ENCODE results near the gene CYP2A6. TPM values are rescaled to one million over a fixed set of nuclear protein-coding genes. Genes with fewer than 3 reads are reported as not detected.
"Not testable (repeated sequence)": the region's sequence is repeated elsewhere in the genome, so short reads cannot be mapped to it uniquely, and the experiment has no call there.

The CYP2A6 gene
- polyA plus RNA-seq, 3 donors, result 0.18 to 0.24 TPM; not detected in 1

- DNase-seq (ENCODE audit: extremely low read depth in 1 of 11, low read depth in 9 of 11, low spot score in 4 of 11), result no peak
Observed at GRCh38 chr19:40858109-40858508, 7.9 kb upstream of the CYP2A6 start.

- not testable (repeated sequence) for DNase-seq (ENCODE audit: extremely low read depth in 1 of 11, low read depth in 9 of 11, low spot score in 4 of 11)
Observed at GRCh38 chr19:40852467-40853152, 2.4 kb upstream of the CYP2A6 start.

- not testable (repeated sequence) for DNase-seq (ENCODE audit: extremely low read depth in 1 of 11, low read depth in 9 of 11, low spot score in 4 of 11)
Observed at GRCh38 chr19:40846722-40847121, 3.5 kb downstream of the CYP2A6 start.

GRCh38 chr19:40843653-40844052, 6.6 kb downstream of the CYP2A6 start:
- not testable (repeated sequence) for DNase-seq (ENCODE audit: extremely low read depth in 1 of 11, low read depth in 9 of 11, low spot score in 4 of 11)

- DNase-seq (ENCODE audit: extremely low read depth in 1 of 11, low read depth in 9 of 11, low spot score in 4 of 11), result not testable (repeated sequence)
Observed at GRCh38 chr19:40842997-40843652, 7.1 kb downstream of the CYP2A6 start.

- not testable (repeated sequence) for DNase-seq (ENCODE audit: extremely low read depth in 1 of 11, low read depth in 9 of 11, low spot score in 4 of 11)
Observed at GRCh38 chr19:40842012-40842411, 8.2 kb downstream of the CYP2A6 start.

GRCh38 chr19:40838477-40838876, 11.8 kb downstream of the CYP2A6 start:
- DNase-seq (ENCODE audit: extremely low read depth in 1 of 11, low read depth in 9 of 11, low spot score in 4 of 11), result not testable (repeated sequence)

GRCh38 chr19:40836754-40837429, 13.4 kb downstream of the CYP2A6 start:
- no peak for DNase-seq (ENCODE audit: extremely low read depth in 1 of 11, low read depth in 9 of 11, low spot score in 4 of 11)

- not testable (repeated sequence) for DNase-seq (ENCODE audit: extremely low read depth in 1 of 11, low read depth in 9 of 11, low spot score in 4 of 11)
Observed at GRCh38 chr19:40833728-40834533, 16.3 kb downstream of the CYP2A6 start.

GRCh38 chr19:40832431-40832790, 17.8 kb downstream of the CYP2A6 start:
- not testable (repeated sequence) for DNase-seq (ENCODE audit: extremely low read depth in 1 of 11, low read depth in 9 of 11, low spot score in 4 of 11)

GRCh38 chr19:40831502-40832430, 18.5 kb downstream of the CYP2A6 start:
- no peak for DNase-seq (ENCODE audit: extremely low read depth in 1 of 11, low read depth in 9 of 11, low spot score in 4 of 11)

- DNase-seq (ENCODE audit: extremely low read depth in 1 of 11, low read depth in 9 of 11, low spot score in 4 of 11), result not testable (repeated sequence)
Observed at GRCh38 chr19:40830741-40831140, 19.5 kb downstream of the CYP2A6 start.

GRCh38 chr19:40829205-40829604, 21.0 kb downstream of the CYP2A6 start:
- no peak for DNase-seq (ENCODE audit: extremely low read depth in 1 of 11, low read depth in 9 of 11, low spot score in 4 of 11)

- DNase-seq (ENCODE audit: extremely low read depth in 1 of 11, low read depth in 9 of 11, low spot score in 4 of 11), result no peak
Observed at GRCh38 chr19:40827386-40828247, 22.6 kb downstream of the CYP2A6 start.

- not testable (repeated sequence) for DNase-seq (ENCODE audit: extremely low read depth in 1 of 11, low read depth in 9 of 11, low spot score in 4 of 11)
Observed at GRCh38 chr19:40826699-40827385, 23.4 kb downstream of the CYP2A6 start.

- not testable (repeated sequence) for DNase-seq (ENCODE audit: extremely low read depth in 1 of 11, low read depth in 9 of 11, low spot score in 4 of 11)
Observed at GRCh38 chr19:40826312-40826698, 23.9 kb downstream of the CYP2A6 start.
